Spleen (tissue), 11 donors: Measurements from ENCODE around the gene IL36A. TPM values are rescaled to one million over a fixed set of nuclear protein-coding genes. Genes with fewer than 3 reads are reported as not detected.

Source experiments
- DNase-seq: peaks from one replicate; pipeline ENCODE4 v3.0.0-alpha.2; 2020
- H3K27ac ChIP-seq, 8 donors: fragments of 200-600 bp; sonication (generic) in 7 of 8; 1 replicate in 4 of 8; 2 replicates in 4 of 8; pipeline versions ENCODE4 v1.5.0 to v1.8.0; 2016 to 2021; ENCODE audit warnings: inconsistent platforms in 4 of 8, mild to moderate bottlenecking in 4 of 8, moderate library complexity in 1 of 8
- H3K27me3 ChIP-seq, 7 donors: fragments of 200-600 bp; sonication (generic) in 6 of 7; replicated peaks in 1 of 7; 1 replicate in 4 of 7; 2 replicates in 3 of 7; pipeline versions ENCODE4 v1.5.0 to v1.8.0; 2016 to 2021; ENCODE audit warnings: inconsistent platforms in 3 of 7, mild to moderate bottlenecking in 1 of 7
- H3K36me3 ChIP-seq, 6 donors: fragments of 200-600 bp; sonication (generic) in 5 of 6; 1 replicate in 4 of 6; 2 replicates in 2 of 6; pipeline versions ENCODE4 v1.5.0 to v1.8.0; 2016 to 2021; ENCODE audit warnings: inconsistent platforms in 2 of 6
- H3K4me1 ChIP-seq, 6 donors: fragments of 200-600 bp; sonication (generic) in 5 of 6; 1 replicate in 3 of 6; 2 replicates in 3 of 6; pipeline versions ENCODE4 v1.5.0 to v1.8.0; 2016 to 2021; ENCODE audit warnings: inconsistent platforms in 3 of 6
- H3K4me3 ChIP-seq, 8 donors: fragments of 200-600 bp; sonication (generic) in 7 of 8; 1 replicate in 4 of 8; 2 replicates in 4 of 8; pipeline versions ENCODE4 v1.5.0 to v1.8.0; 2016 to 2021; ENCODE audit warnings: inconsistent platforms in 4 of 8, mild to moderate bottlenecking in 4 of 8, moderate library complexity in 2 of 8
- H3K9me3 ChIP-seq, 8 donors: fragments of 200-600 bp; sonication (generic) in 7 of 8; 1 replicate in 4 of 8; 2 replicates in 4 of 8; pipeline versions ENCODE4 v1.5.0 to v1.8.0; 2016 to 2021; ENCODE audit warnings: inconsistent platforms in 4 of 8
- CTCF ChIP-seq, 11 experiments: fragments of 200-600 bp in 7 of 11; fragments of 450-650 bp in 4 of 11; sonication (generic) in 4 of 11; IDR thresholded peaks in 8 of 11; conservative IDR thresholded peaks in 3 of 11; 1 replicate in 7 of 11; 2 replicates in 4 of 11; pipeline versions ENCODE4 v1.4.0 to v1.8.0; 2016 to 2021; ENCODE audit warnings: antibody characterized with exemption in 11 of 11, inconsistent platforms in 4 of 11, mild to moderate bottlenecking in 1 of 11
- POLR2A ChIP-seq, 3 donors: fragments of 450-650 bp; IDR thresholded peaks; one replicate each; pipeline ENCODE4 v1.5.1; 2017; ENCODE audit warnings: antibody characterized with exemption in 3 of 3, mild to moderate bottlenecking in 1 of 3
- POLR2AphosphoS5 ChIP-seq, 3 donors: sonication (generic); formaldehyde crosslinking; IDR thresholded peaks; one replicate each; pipeline ENCODE4 v1.5.1; 2017; ENCODE audit warnings: antibody characterized with exemption in 3 of 3
- WGBS, 5 donors: extraction: QIAGEN DNeasy Blood & Tissue Kit in 3 of 5; methylation state at CpG; one replicate each; pipeline versions ENCODE4 v1.1.5 to v1.1.7; 2013 to 2018; 5-methylcytosine and 5-hydroxymethylcytosine counted together
- intact Hi-C: fragments of 100-400 bp; cut with DNase I; formaldehyde crosslinking; loops from one replicate; pipeline ENCODE4 v1.15.0; 2023; ENCODE audit warnings: low total_unique reads
- polyA plus RNA-seq, 3 donors: library from polyadenylated mRNA; stranded (reverse); fragments of 200-250 nt; gene quantifications; one replicate each; pipeline ENCODE4 v1.2.1, GENCODE V29; 2013
- total RNA-seq, 7 donors: library from RNA; depleted of rRNA in 3 of 7; stranded (reverse); fragments of >200 nt in 3 of 7; fragmentation: NEBNext Ultra II Directional in 4 of 7; extraction: Animal tissue kit (Norgen Biotek cat#: 25700) in 4 of 7; gene quantifications; one replicate each; pipeline versions ENCODE4 v1.1.0 to v1.2.1, GENCODE V29; 2016 to 2021
- donor health status: healthy with polysubstance abuse.
- donor health status: DM: no; HTN: no; CAD: no; lungs with moderate emphysema.
- donor health status: DM: no; HTN: no; CAD: no.
- donor health status: Bipolar disorder and iron deficiency.
- donor health status: healthy.
- donor health status: DM: no; HTN: no; CAD: no.
- donor health status: DM: yes; HTN: yes; CAD: no.

Gene IL36A
- total and polyA plus RNA-seq, 10 donors: 0.26 TPM; not detected in 9

GRCh38 chr2:113050921-113051895 lies 45.9 kb downstream of the IL36A start:
- no peaks in the 10 kb centered on the region for H3K36me3 ChIP-seq
- H3K27ac ChIP-seq: no peak overlapping the region
- no peak for DNase-seq
- peaks cover 0 to 24% (median 0%) of the 10 kb centered on the region in 7 donors for H3K27me3 ChIP-seq
- H3K4me3 ChIP-seq: no peak overlapping the region
- TF ChIP-seq CTCF (IDR thresholded peaks at IDR 0.05 in 8 of 11, conservative IDR thresholded peaks at IDR 0.05 in 3 of 11): no peak
- H3K4me1 ChIP-seq: no peaks in the 10 kb centered on the region
- WGBS, 5 donors: 92 to 96% (median 93%) methylated on average over 25 to 38 of the region's 38 CpGs
- intact Hi-C loops: no loop called here
- H3K9me3 ChIP-seq: peaks cover 0 to 37% (median 26%) of the 10 kb centered on the region in 8 donors

GRCh38 chr2:113052396-113052917 lies 47.2 kb downstream of the IL36A start, which contains the start of gene IL36B:
IL36B (minus strand) TSS chr2:113052867.
- H3K27ac ChIP-seq: no peak within 1 kb of the TSS
- no peak for DNase-seq
- 68 to 86% (median 79%) methylated on average over 6 of the region's 6 CpGs for WGBS, 5 donors
- no peaks in the 10 kb centered on the region for H3K4me1 ChIP-seq
- TF ChIP-seq CTCF (IDR thresholded peaks at IDR 0.05 in 8 of 11, conservative IDR thresholded peaks at IDR 0.05 in 3 of 11) (no peak), POLR2A (IDR thresholded peaks at IDR 0.05) (no peak), POLR2AphosphoS5 (IDR thresholded peaks at IDR 0.05) (no peak)
- H3K27me3 ChIP-seq: peaks cover 0 to 22% (median 0%) of the 10 kb centered on the region in 7 donors
- intact Hi-C loops: no loop called here
- no peak within 1 kb of the TSS for H3K4me3 ChIP-seq
- no peaks in the 10 kb centered on the region for H3K36me3 ChIP-seq
- H3K9me3 ChIP-seq: peaks cover 0 to 40% (median 27%) of the 10 kb centered on the region in 8 donors

GRCh38 chr2:113053666-113054065 lies 48.4 kb downstream of the IL36A start:
- WGBS, 5 donors: 72 to 82% (median 74%) methylated on average over 3 of the region's 3 CpGs
- intact Hi-C loops: no loop called here
- Histone ChIP-seq H3K4me3 (no peak overlapping the region), H3K27me3 (peaks cover 0 to 14% (median 0%) of the 10 kb centered on the region in 7 donors), H3K9me3 (peaks cover 0 to 40% (median 27%) of the 10 kb centered on the region in 8 donors), H3K27ac (no peak overlapping the region), H3K36me3 (no peaks in the 10 kb centered on the region), H3K4me1 (no peaks in the 10 kb centered on the region)
- TF ChIP-seq POLR2AphosphoS5 (IDR thresholded peaks at IDR 0.05): no peak
- no peak for TF ChIP-seq CTCF (IDR thresholded peaks at IDR 0.05 in 8 of 11, conservative IDR thresholded peaks at IDR 0.05 in 3 of 11)
- DNase-seq: no peak

GRCh38 chr2:113054066-113054465 lies 48.8 kb downstream of the IL36A start:
- TF ChIP-seq CTCF (IDR thresholded peaks at IDR 0.05 in 8 of 11, conservative IDR thresholded peaks at IDR 0.05 in 3 of 11): no peak
- no peak for TF ChIP-seq POLR2AphosphoS5 (IDR thresholded peaks at IDR 0.05)
- TF ChIP-seq POLR2A (IDR thresholded peaks at IDR 0.05): no peak
- DNase-seq: no peak
- Histone ChIP-seq H3K27me3 (peaks cover 0 to 16% (median 0%) of the 10 kb centered on the region in 7 donors), H3K4me1 (no peaks in the 10 kb centered on the region), H3K4me3 (no peak overlapping the region), H3K9me3 (peaks cover 0 to 40% (median 27%) of the 10 kb centered on the region in 8 donors), H3K36me3 (no peaks in the 10 kb centered on the region), H3K27ac (no peak overlapping the region)
- intact Hi-C loops: no loop called here
